B cell (primary cell): ENCODE data around the gene MR1. TPM values are rescaled to one million over a fixed set of nuclear protein-coding genes. Genes with fewer than 3 reads are reported as not detected.

ENCODE experiments used
- ATAC-seq: fragments of 200-7000 bp; cut with Tn5 transposase; one replicate; pipeline ENCODE4 v1.10.0; 2021; ENCODE audit warnings: low read depth, mild to moderate bottlenecking, moderate number of reproducible peaks, moderate library complexity
- CTCF ChIA-PET: fragments of 350-600 bp; sonication (Branson Sonifier 250); formaldehyde crosslinking; loops from one replicate; lab custom pipeline; 2021; ENCODE audit warnings: antibody characterized with exemption, inconsistent platforms; lab: Charles Lee
- POLR2A ChIA-PET: fragments of 350-600 bp; sonication (Branson Sonifier 250); formaldehyde crosslinking; loops from one replicate; lab custom pipeline; 2021; ENCODE audit warnings: antibody characterized with exemption; lab: Charles Lee
- DNase-seq: peaks from one replicate; pipeline ENCODE4 v3.0.0; 2013
- H2AFZ ChIP-seq: 2 replicates; pipeline ENCODE4 v1.6.1; 2012; ENCODE audit warnings: mild to moderate bottlenecking, low read depth, low read length; ENCODE audit not compliant: insufficient read depth, poor library complexity, severe bottlenecking
- H3K27ac ChIP-seq, 2 donors: 1 replicate in 1 of 2; 2 replicates in 1 of 2; pipeline ENCODE4 v1.5.1; 2012 to 2013; ENCODE audit warnings: low read length in 2 of 2, mild to moderate bottlenecking in 2 of 2, moderate library complexity in 1 of 2
- H3K27me3 ChIP-seq, 4 experiments: fragments of 200-600 bp in 1 of 4; sonication (generic) in 1 of 4; replicated peaks in 1 of 4; 1 replicate in 2 of 4; 2 replicates in 2 of 4; pipeline versions ENCODE4 v1.6.1 to v1.7.0; 2013 to 2016; ENCODE audit warnings: low read length in 3 of 4, mild to moderate bottlenecking in 2 of 4, mixed read lengths in 1 of 4, moderate library complexity in 1 of 4; ENCODE audit not compliant: insufficient read depth in 4 of 4, control insufficient read depth in 3 of 4; ENCODE audit errors: control extremely low read depth in 1 of 4
- H3K36me3 ChIP-seq, 2 experiments: replicated peaks in 1 of 2; 1 replicate in 1 of 2; 2 replicates in 1 of 2; pipeline versions ENCODE4 v1.6.1 to v1.7.1; 2013; ENCODE audit warnings: low read length in 1 of 2; ENCODE audit not compliant: insufficient read depth in 2 of 2, control insufficient read depth in 1 of 2; ENCODE audit errors: control extremely low read depth in 1 of 2, extremely low read depth in 1 of 2
- H3K4me1 ChIP-seq, 2 donors: fragments of 200-600 bp in 1 of 2; sonication (generic) in 1 of 2; 1 replicate in 1 of 2; 2 replicates in 1 of 2; pipeline versions ENCODE4 v1.5.1 to v1.6.1; 2013 to 2017; ENCODE audit warnings: low read length in 2 of 2; ENCODE audit not compliant: control insufficient read depth in 2 of 2, insufficient read depth in 2 of 2
- H3K4me2 ChIP-seq: replicated peaks from 2 replicates; pipeline ENCODE3; 2012; ENCODE audit warnings: mild to moderate bottlenecking, low read depth, low read length; ENCODE audit not compliant: poor library complexity, severe bottlenecking
- H3K4me3 ChIP-seq, 5 experiments: fragments of 200-600 bp in 1 of 5; sonication (generic) in 1 of 5; 1 replicate in 3 of 5; 2 replicates in 2 of 5; pipeline versions ENCODE4 v1.5.1 to v1.7.0; 2011 to 2016; ENCODE audit warnings: low read length in 4 of 5, mild to moderate bottlenecking in 4 of 5, low read depth in 2 of 5, control low read depth in 1 of 5, moderate library complexity in 1 of 5; ENCODE audit not compliant: insufficient read depth in 1 of 5; ENCODE audit errors: control extremely low read depth in 1 of 5, extremely low read depth in 1 of 5
- H3K79me2 ChIP-seq: fragments of 200-600 bp; sonication (generic); one replicate; pipeline ENCODE4 v1.6.0; 2016; ENCODE audit warnings: low read length; ENCODE audit not compliant: control insufficient read depth, insufficient read depth
- H3K9ac ChIP-seq: fragments of 200-600 bp; sonication (generic); 2 replicates; pipeline ENCODE4 v1.6.1; 2017; ENCODE audit warnings: mild to moderate bottlenecking, low read length, moderate library complexity
- H3K9me3 ChIP-seq, 3 donors: one replicate each; pipeline versions ENCODE4 v1.6.1 to v1.7.1; 2013; ENCODE audit warnings: low read length in 2 of 3; ENCODE audit not compliant: control insufficient read depth in 2 of 3, insufficient read depth in 1 of 3; ENCODE audit errors: control extremely low read depth in 1 of 3
- H4K20me1 ChIP-seq: 2 replicates; pipeline ENCODE4 v1.6.0; 2012; ENCODE audit warnings: mild to moderate bottlenecking, low read length; ENCODE audit not compliant: insufficient read depth, control insufficient read depth, poor library complexity, severe bottlenecking
- H3K27ac Mint-ChIP-seq: one replicate; pipeline ENCODE4 v1.8.0; 2021; ENCODE audit warnings: mixed read lengths
- H3K27me3 Mint-ChIP-seq: one replicate; pipeline ENCODE4 v1.8.0; 2021; ENCODE audit warnings: mixed read lengths
- H3K4me1 Mint-ChIP-seq: one replicate; pipeline ENCODE4 v1.8.0; 2021; ENCODE audit warnings: mixed read lengths
- H3K4me3 Mint-ChIP-seq: one replicate; pipeline ENCODE4 v1.8.0; 2021; ENCODE audit warnings: mixed read lengths
- H3K9me3 Mint-ChIP-seq: one replicate; pipeline ENCODE4 v1.8.0; 2022; ENCODE audit warnings: mixed read lengths; ENCODE audit not compliant: insufficient read depth
- CTCF ChIP-seq: fragments of 200-600 bp; IDR thresholded peaks from one replicate; pipeline ENCODE4 v1.8.0; 2022; ENCODE audit warnings: antibody characterized with exemption, mild to moderate bottlenecking
- EZH2 ChIP-seq: IDR thresholded peaks from 2 replicates; pipeline ENCODE4 v1.6.1; 2012; ENCODE audit warnings: borderline replicate concordance, low read depth, mild to moderate bottlenecking, moderate library complexity, low read length; ENCODE audit not compliant: insufficient read depth, poor library complexity, severe bottlenecking
- WGBS: methylation state at CpG from one replicate; pipeline ENCODE4 v1.1.5; 2013; ENCODE audit warnings: missing lambda C conversion rate; ENCODE audit not compliant: insufficient coverage; 5-methylcytosine and 5-hydroxymethylcytosine counted together
- intact Hi-C: fragments of 100-400 bp; cut with micrococcal nuclease; formaldehyde crosslinking; loops from one replicate; pipeline ENCODE4 v1.10.0; 2022
- polyA plus RNA-seq: library from polyadenylated mRNA; depleted of rRNA; stranded (reverse); fragments of >200 nt; gene quantifications from 2 replicates; pipeline ENCODE4 v1.2.3, GENCODE V29; 2012
- total RNA-seq, 2 donors: library from RNA; stranded (reverse); fragments of 120-200 nt in 1 of 2; gene quantifications; 1 replicate in 1 of 2; 2 replicates in 1 of 2; pipeline versions ENCODE4 v1.2.3 to v1.2.4, GENCODE V29; 2013 to 2022

MR1 gene
- total and polyA plus RNA-seq, 2 donors (not counting 1 experiment from before 2014, with no cell fraction given), result 9.5 to 28.2 TPM

GRCh38 chr1:181105134-181106021 lies 71.6 kb downstream of the MR1 start:
- ChIA-PET CTCF (interaction anchor here (1.0 to 6.8 kb wide), 14 partner anchors 10 to 105 kb away, joined by 3 to 141 read pairs (median 8); partner anchors contain the start of genes IER5, MR1 and STX6), POLR2A (interaction anchor here (0.6 to 6.8 kb wide), 17 partner anchors 9 to 83 kb away, joined by 3 to 98 read pairs (median 4); partner anchors contain the start of gene IER5)
- Histone ChIP-seq H3K4me3 (peak overlapping the region in 4 of 5 experiments; percentile 78 to 87 (median 83)), H4K20me1 (no peaks in the 10 kb centered on the region), H3K27ac (peak overlapping the region; percentile 66 to 85), H3K36me3 (no peaks in the 10 kb centered on the region), H2AFZ (peak overlapping the region; percentile 90), H3K9ac (peak overlapping the region; percentile 92), H3K4me1 (peaks cover 16 to 23% of the 10 kb centered on the region in 2 donors), H3K27me3 (no peaks in the 10 kb centered on the region), H3K9me3 (no peaks in the 10 kb centered on the region), H3K4me2 (peak overlapping the region; percentile 99), H3K79me2 (no peaks in the 10 kb centered on the region)
- DNase-seq (peak; percentile 94), ATAC-seq (peak; percentile 86)
- Mint-ChIP-seq H3K4me3 (peak overlapping the region; percentile 90), H3K27ac (peak overlapping the region; percentile 87), H3K4me1 (peaks cover 37% of the 10 kb centered on the region), H3K9me3 (no peaks in the 10 kb centered on the region), H3K27me3 (no peaks in the 10 kb centered on the region)
- 2% methylated on average over 82 of the region's 104 CpGs for WGBS
- intact Hi-C loops, result loop anchor here (1.0 to 10.0 kb wide), 4 partner anchors 17 to 1151 kb away; partner anchors contain the start of genes CEP350 and IER5
- TF ChIP-seq CTCF, result no peak
- no peak for TF ChIP-seq EZH2
